Measurements from ENCODE around the gene ANKRA2. TPM values are rescaled to one million over a fixed set of nuclear protein-coding genes. Genes with fewer than 3 reads are reported as not detected.

ANKRA2 gene
- total and polyA plus RNA-seq, 3 experiments from 2014 or later: 16.4 to 22.3 (median 17.2) TPM

DNA sequence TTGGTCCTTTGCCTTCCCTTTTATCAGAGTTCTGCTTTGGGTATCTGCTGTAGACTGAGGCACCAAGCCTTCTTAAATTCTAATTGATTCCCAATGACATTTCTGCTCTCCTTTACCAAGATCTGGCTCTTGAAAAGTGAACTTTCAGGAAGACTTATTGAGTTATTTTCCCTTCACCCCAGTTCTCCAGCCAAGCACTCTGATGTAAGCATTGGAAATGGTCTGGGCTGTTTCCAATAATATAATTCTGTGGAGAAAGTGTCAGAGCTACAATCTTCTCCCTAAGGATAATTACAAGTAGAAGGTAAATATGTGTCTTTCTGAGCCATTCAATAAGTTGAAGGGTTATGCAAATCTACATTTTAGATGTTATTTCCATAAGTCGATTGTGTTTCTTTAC is 36.4 kb downstream of the ANKRA2 start:
- no peaks in the 10 kb centered on the region for H3K9me3 Mint-ChIP-seq
- no peak overlapping the region for H3K27ac Mint-ChIP-seq
- CTCF ChIA-PET: no interaction called here
- Histone ChIP-seq H3K9me3 (ENCODE audit: low read length) (no peaks in the 10 kb centered on the region), H3K4me3 (ENCODE audit: low read length) (no peak overlapping the region), H3K27me3 (ENCODE audit: insufficient read depth, low read length, poor library complexity, severe bottlenecking) (no peaks in the 10 kb centered on the region), H3K4me1 (ENCODE audit: insufficient read depth, low read length) (no peaks in the 10 kb centered on the region), H3K27ac (ENCODE audit: low read depth, low read length) (no peak overlapping the region), H3K36me3 (ENCODE audit: insufficient read depth, low read length) (no peaks in the 10 kb centered on the region)
- no peak for DNase-seq
- no peak overlapping the region for H3K4me3 Mint-ChIP-seq
- POLR2A ChIA-PET: no interaction called here
- H3K4me1 Mint-ChIP-seq: no peaks in the 10 kb centered on the region
- peaks cover 11 to 28% of the 10 kb centered on the region in 2 donors for H3K27me3 Mint-ChIP-seq
- no peaks in the 10 kb centered on the region for H3K36me3 Mint-ChIP-seq

GRCh38 chr5:73528248-73528647 is 37.2 kb downstream of the ANKRA2 start:
- ChIA-PET POLR2A (no interaction called here), CTCF (no interaction called here)
- H3K9me3 Mint-ChIP-seq: no peaks in the 10 kb centered on the region
- Histone ChIP-seq H3K4me1 (ENCODE audit: insufficient read depth, low read length) (no peaks in the 10 kb centered on the region), H3K36me3 (ENCODE audit: insufficient read depth, low read length) (no peaks in the 10 kb centered on the region), H3K4me3 (ENCODE audit: low read length) (no peak overlapping the region), H3K9me3 (ENCODE audit: low read length) (no peaks in the 10 kb centered on the region), H3K27me3 (ENCODE audit: insufficient read depth, low read length, poor library complexity, severe bottlenecking) (no peaks in the 10 kb centered on the region), H3K27ac (ENCODE audit: low read depth, low read length) (no peak overlapping the region)
- no peaks in the 10 kb centered on the region for H3K4me1 Mint-ChIP-seq
- H3K36me3 Mint-ChIP-seq: no peaks in the 10 kb centered on the region
- peaks cover 9 to 22% of the 10 kb centered on the region in 2 donors for H3K27me3 Mint-ChIP-seq
- H3K27ac Mint-ChIP-seq: no peak overlapping the region
- no peak overlapping the region for H3K4me3 Mint-ChIP-seq
- DNase-seq: no peak

GRCh38 chr5:73525606-73526203 is 39.7 kb downstream of the ANKRA2 start:
- no peaks in the 10 kb centered on the region for H3K4me1 ChIP-seq (ENCODE audit: insufficient read depth, low read length)
- H3K36me3 ChIP-seq (ENCODE audit: insufficient read depth, low read length): no peaks in the 10 kb centered on the region
- peaks cover 4 to 7% of the 10 kb centered on the region in 2 donors for H3K27me3 Mint-ChIP-seq
- no peaks in the 10 kb centered on the region for H3K27me3 ChIP-seq (ENCODE audit: insufficient read depth, low read length, poor library complexity, severe bottlenecking)
- CTCF ChIA-PET: interaction anchor here (1.0 kb wide), 1 partner anchor 11 kb away, joined by 5 read pairs; no protein-coding TSS in a partner anchor
- H3K4me3 ChIP-seq (ENCODE audit: low read length): no peak overlapping the region
- POLR2A ChIA-PET: no interaction called here
- H3K4me3 Mint-ChIP-seq: no peak overlapping the region
- no peak overlapping the region for H3K27ac Mint-ChIP-seq
- DNase-seq: no peak
- no peak overlapping the region for H3K27ac ChIP-seq (ENCODE audit: low read depth, low read length)
- no peaks in the 10 kb centered on the region for H3K4me1 Mint-ChIP-seq
- H3K36me3 Mint-ChIP-seq: no peaks in the 10 kb centered on the region
- no peaks in the 10 kb centered on the region for H3K9me3 ChIP-seq (ENCODE audit: low read length)
- no peaks in the 10 kb centered on the region for H3K9me3 Mint-ChIP-seq

DNA sequence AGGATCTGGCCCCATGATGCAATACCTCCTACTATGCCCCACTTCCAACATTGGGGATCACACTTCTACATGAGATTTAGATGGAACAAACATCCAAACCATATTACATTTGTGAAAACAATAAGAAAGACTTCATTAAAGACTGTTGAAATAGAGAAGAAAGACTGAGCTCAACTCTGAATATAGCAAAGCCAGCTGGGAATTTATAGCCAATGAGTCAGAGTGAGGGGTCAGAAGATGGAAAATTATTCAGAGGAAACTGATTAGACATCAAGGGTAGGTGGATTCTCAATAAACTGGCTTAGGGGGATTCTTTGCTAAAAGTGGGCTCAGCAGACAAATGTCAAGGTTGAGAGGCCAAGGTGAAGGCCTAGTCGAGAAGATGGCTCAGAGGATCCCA is 41.6 kb downstream of the ANKRA2 start:
- ChIA-PET CTCF (no interaction called here), POLR2A (interaction anchor here (0.7 kb wide), 1 partner anchor 11 kb away, joined by 3 read pairs; no protein-coding TSS in a partner anchor)
- Mint-ChIP-seq H3K27ac (peak overlapping the region in 1 of 8 donors; percentile 28), H3K9me3 (no peaks in the 10 kb centered on the region), H3K4me1 (peaks cover 7 to 9% (median 8%) of the 10 kb centered on the region in 3 donors), H3K27me3 (no peaks in the 10 kb centered on the region), H3K36me3 (no peaks in the 10 kb centered on the region), H3K4me3 (no peak overlapping the region)
- Histone ChIP-seq H3K4me1 (ENCODE audit: insufficient read depth, low read length) (no peaks in the 10 kb centered on the region), H3K4me3 (ENCODE audit: low read length) (no peak overlapping the region), H3K27ac (ENCODE audit: low read depth, low read length) (no peak overlapping the region), H3K27me3 (ENCODE audit: insufficient read depth, low read length, poor library complexity, severe bottlenecking) (no peaks in the 10 kb centered on the region), H3K9me3 (ENCODE audit: low read length) (no peaks in the 10 kb centered on the region), H3K36me3 (ENCODE audit: insufficient read depth, low read length) (no peaks in the 10 kb centered on the region)
- no peak for DNase-seq

DNA sequence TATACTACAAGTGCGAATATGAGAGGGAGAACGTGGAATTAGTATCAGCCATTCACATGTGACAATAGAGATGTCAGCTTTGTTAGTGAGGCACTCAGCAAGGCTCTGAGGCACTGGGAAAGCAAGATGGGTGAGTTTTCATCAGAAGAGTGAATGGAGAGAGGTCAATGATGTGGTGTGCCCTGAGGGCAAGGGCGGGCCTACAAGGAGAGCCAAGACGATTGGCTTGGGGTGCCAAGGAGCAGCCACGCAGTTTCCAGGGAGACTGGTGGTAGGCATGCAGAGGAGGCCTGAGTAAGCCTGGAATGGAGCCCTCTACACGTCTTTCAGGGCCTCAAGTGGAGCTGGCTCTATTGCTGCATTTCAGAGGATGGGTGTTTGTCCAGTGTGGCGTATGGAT is 42.5 kb downstream of the ANKRA2 start:
- H3K27me3 Mint-ChIP-seq: no peaks in the 10 kb centered on the region
- POLR2A ChIA-PET: no interaction called here

DNA sequence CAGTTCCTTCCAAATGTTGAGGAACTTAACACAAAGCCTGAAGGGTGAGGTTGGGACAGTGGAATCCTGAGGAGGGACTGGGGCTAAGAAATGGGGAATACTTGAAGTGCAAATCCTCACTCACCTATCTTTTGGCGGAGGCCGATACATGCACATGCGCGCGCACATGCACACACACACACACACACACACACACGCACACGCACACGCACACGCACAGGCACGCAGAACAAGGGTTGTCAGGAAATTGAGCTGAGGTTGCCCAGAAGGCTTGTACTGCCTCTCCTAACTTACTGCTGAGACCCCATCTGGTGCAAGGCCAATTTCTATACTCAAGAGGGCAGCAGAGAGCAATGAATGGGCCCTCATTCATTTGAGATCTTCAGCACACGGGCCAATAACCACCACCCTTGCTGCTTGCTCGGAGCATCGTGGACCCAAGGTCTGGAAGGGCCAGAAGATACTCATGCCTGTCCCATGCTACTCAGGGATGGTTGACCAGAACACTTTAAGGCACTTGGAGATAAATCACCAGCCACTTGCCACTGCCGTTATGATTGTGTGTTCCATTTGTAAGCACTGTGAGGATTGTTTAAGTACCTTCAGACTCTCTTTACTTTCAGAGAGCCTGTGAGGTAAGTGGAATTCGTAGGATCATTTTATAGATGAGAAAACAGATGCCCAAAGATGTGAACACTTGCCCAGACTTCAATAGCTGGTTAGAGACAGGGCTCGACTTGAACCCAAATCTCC is 45.7 kb downstream of the ANKRA2 start:
- H3K27me3 Mint-ChIP-seq: no peaks in the 10 kb centered on the region
- Histone ChIP-seq H3K4me3 (ENCODE audit: low read length) (no peak overlapping the region), H3K4me1 (ENCODE audit: insufficient read depth, low read length) (no peaks in the 10 kb centered on the region), H3K9me3 (ENCODE audit: low read length) (no peaks in the 10 kb centered on the region), H3K27ac (ENCODE audit: low read depth, low read length) (no peak overlapping the region), H3K36me3 (ENCODE audit: insufficient read depth, low read length) (no peaks in the 10 kb centered on the region), H3K27me3 (ENCODE audit: insufficient read depth, low read length, poor library complexity, severe bottlenecking) (no peaks in the 10 kb centered on the region)
- H3K4me3 Mint-ChIP-seq: peak overlapping the region; percentile 24 to 78 (median 43)
- DNase-seq: peak; percentile 28 to 78 (median 68)
- ChIA-PET CTCF (interaction anchor here (1.0 to 8.8 kb wide), 4 partner anchors 9 to 28 kb away, joined by 3 to 72 read pairs (median 4); partner anchors contain the start of gene BTF3), POLR2A (no interaction called here)
- peaks cover 7 to 9% (median 8%) of the 10 kb centered on the region in 3 donors for H3K4me1 Mint-ChIP-seq
- H3K36me3 Mint-ChIP-seq: no peaks in the 10 kb centered on the region
- no peaks in the 10 kb centered on the region for H3K9me3 Mint-ChIP-seq
- H3K27ac Mint-ChIP-seq: peak overlapping the region in 2 of 8 donors; percentile 23 to 65

More for the DNA sequence above, 42.5 kb downstream of the ANKRA2 start:
- CTCF ChIA-PET: interaction anchor here (0.9 to 8.8 kb wide), 3 partner anchors 13 to 25 kb away, joined by 3 to 72 read pairs (median 3); partner anchors contain the start of gene BTF3
- Histone ChIP-seq H3K27ac (ENCODE audit: low read depth, low read length) (no peak overlapping the region), H3K4me1 (ENCODE audit: insufficient read depth, low read length) (no peaks in the 10 kb centered on the region), H3K9me3 (ENCODE audit: low read length) (no peaks in the 10 kb centered on the region), H3K4me3 (ENCODE audit: low read length) (no peak overlapping the region), H3K27me3 (ENCODE audit: insufficient read depth, low read length, poor library complexity, severe bottlenecking) (no peaks in the 10 kb centered on the region), H3K36me3 (ENCODE audit: insufficient read depth, low read length) (no peaks in the 10 kb centered on the region)
- H3K4me3 Mint-ChIP-seq: no peak overlapping the region
- no peaks in the 10 kb centered on the region for H3K9me3 Mint-ChIP-seq
- no peak overlapping the region for H3K27ac Mint-ChIP-seq
- H3K36me3 Mint-ChIP-seq: no peaks in the 10 kb centered on the region
- DNase-seq: no peak
- H3K4me1 Mint-ChIP-seq: peaks cover 7 to 9% (median 8%) of the 10 kb centered on the region in 3 donors

- Mint-ChIP-seq H3K36me3 (peaks cover 0 to 1% (median 0%) of the 10 kb centered on the region in 3 donors), H3K9me3 (no peaks in the 10 kb centered on the region), H3K4me1 (peaks cover 7 to 9% (median 8%) of the 10 kb centered on the region in 3 donors), H3K4me3 (no peak overlapping the region), H3K27ac (no peak overlapping the region), H3K27me3 (no peaks in the 10 kb centered on the region)
- H3K9me3 ChIP-seq (ENCODE audit: low read length): no peaks in the 10 kb centered on the region
- no peak overlapping the region for H3K4me3 ChIP-seq (ENCODE audit: low read length)
- no peaks in the 10 kb centered on the region for H3K27me3 ChIP-seq (ENCODE audit: insufficient read depth, low read length, poor library complexity, severe bottlenecking)
- no peak overlapping the region for H3K27ac ChIP-seq (ENCODE audit: low read depth, low read length)
- H3K4me1 ChIP-seq (ENCODE audit: insufficient read depth, low read length): no peaks in the 10 kb centered on the region
- ChIA-PET POLR2A (no interaction called here), CTCF (interaction anchor here (8.8 kb wide), 1 partner anchor 21 kb away, joined by 72 read pairs; no protein-coding TSS in a partner anchor)
- DNase-seq: no peak
- H3K36me3 ChIP-seq (ENCODE audit: insufficient read depth, low read length): no peaks in the 10 kb centered on the region
Observed at GRCh38 chr5:73515232-73515631, 50.2 kb downstream of the ANKRA2 start.

DNA sequence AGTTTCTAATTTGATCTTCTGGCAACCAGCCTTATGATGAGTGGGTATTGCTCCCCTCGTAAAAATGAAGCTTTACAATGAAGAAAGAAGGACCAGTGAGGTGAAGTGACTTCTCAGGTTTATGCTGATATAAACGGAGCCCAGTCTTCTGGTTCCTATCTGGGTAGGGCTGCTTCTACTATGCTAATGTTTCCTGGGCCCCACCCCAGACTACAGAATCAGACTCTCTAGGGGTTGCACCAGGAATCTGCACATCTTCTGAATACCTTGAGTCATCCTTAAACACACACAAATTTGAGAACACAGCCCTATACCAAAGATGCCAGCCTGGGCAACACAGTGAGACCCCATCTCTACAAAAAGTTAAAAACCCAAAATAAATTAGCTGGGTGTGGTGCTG is 51.0 kb downstream of the ANKRA2 start:
- Histone ChIP-seq H3K36me3 (ENCODE audit: insufficient read depth, low read length) (no peaks in the 10 kb centered on the region), H3K27me3 (ENCODE audit: insufficient read depth, low read length, poor library complexity, severe bottlenecking) (no peaks in the 10 kb centered on the region), H3K27ac (ENCODE audit: low read depth, low read length) (no peak overlapping the region), H3K4me3 (ENCODE audit: low read length) (no peak overlapping the region), H3K9me3 (ENCODE audit: low read length) (no peaks in the 10 kb centered on the region), H3K4me1 (ENCODE audit: insufficient read depth, low read length) (no peaks in the 10 kb centered on the region)
- H3K27me3 Mint-ChIP-seq: peaks cover 0 to 1% of the 10 kb centered on the region in 2 donors
- H3K4me1 Mint-ChIP-seq: peaks cover 2 to 3% (median 3%) of the 10 kb centered on the region in 3 donors
- no peak for DNase-seq
- no peak overlapping the region for H3K4me3 Mint-ChIP-seq
- H3K27ac Mint-ChIP-seq: peak overlapping the region in 1 of 8 donors; percentile 47
- ChIA-PET CTCF (interaction anchor here (8.8 kb wide), 1 partner anchor 22 kb away, joined by 72 read pairs; no protein-coding TSS in a partner anchor), POLR2A (no interaction called here)
- H3K9me3 Mint-ChIP-seq: no peaks in the 10 kb centered on the region
- H3K36me3 Mint-ChIP-seq: peaks cover 0 to 2% (median 1%) of the 10 kb centered on the region in 3 donors

Measured in CD8-positive, alpha-beta memory T cell (primary cell).